ENCODE results near the gene POLD1. TPM values are rescaled to one million over a fixed set of nuclear protein-coding genes. Genes with fewer than 3 reads are reported as not detected.

The POLD1 gene
- total RNA-seq, 2 donors from 2014 or later = 12.8 to 39.5 TPM

DNA sequence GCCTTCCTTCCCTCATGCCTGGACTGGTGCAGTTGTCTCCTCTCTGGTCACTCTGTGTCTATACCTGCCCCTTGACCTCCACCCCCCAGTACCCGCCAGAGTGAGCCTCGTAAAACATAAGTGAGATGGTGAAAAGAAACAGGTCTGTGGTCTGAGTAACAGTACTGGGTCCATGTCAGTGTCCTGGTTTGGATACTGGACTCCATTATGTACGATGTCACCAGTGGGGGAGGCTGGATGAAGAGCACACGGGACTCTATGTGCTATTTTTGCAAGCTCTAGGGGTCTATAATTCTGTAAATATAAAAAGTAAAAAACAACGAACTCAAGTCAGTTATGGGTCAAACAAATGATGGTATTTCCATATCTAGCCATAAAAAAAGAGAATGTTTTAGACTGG is 62.9 kb downstream of the POLD1 start:
- TF ChIP-seq CTCF (IDR thresholded peaks at IDR 0.05) = no peak
- no peaks in the 10 kb centered on the region for H3K36me3 ChIP-seq
- no peak for DNase-seq (ENCODE audit: low spot score)
- H3K27me3 ChIP-seq (replicated peaks; ENCODE audit: insufficient read depth) = no peaks in the 10 kb centered on the region
- no peak overlapping the region for H3K27ac ChIP-seq
- H3K4me3 ChIP-seq = no peak overlapping the region
- ATAC-seq (ENCODE audit: insufficient number of reproducible peaks, low FRiP score, low read depth) = no peak
- H3K9me3 ChIP-seq = no peaks in the 10 kb centered on the region
- H3K4me1 ChIP-seq (ENCODE audit: control insufficient read depth in 1 of 2, low read depth in 2 of 2) = no peaks in the 10 kb centered on the region

- Histone ChIP-seq H3K27ac (no peak overlapping the region), H3K27me3 (replicated peaks; ENCODE audit: insufficient read depth) (no peaks in the 10 kb centered on the region), H3K4me3 (no peak overlapping the region), H3K36me3 (no peaks in the 10 kb centered on the region), H3K4me1 (ENCODE audit: control insufficient read depth in 1 of 2, low read depth in 2 of 2) (no peaks in the 10 kb centered on the region), H3K9me3 (no peaks in the 10 kb centered on the region)
- ATAC-seq (ENCODE audit: insufficient number of reproducible peaks, low FRiP score, low read depth) (no peak), DNase-seq (ENCODE audit: low spot score) (no peak)
- no peak for TF ChIP-seq CTCF (IDR thresholded peaks at IDR 0.05)
These were observed 63.6 kb downstream of the POLD1 start for GRCh38 chr19:50447750-50448149.

- Histone ChIP-seq H3K9me3 (no peaks in the 10 kb centered on the region), H3K27me3 (replicated peaks; ENCODE audit: insufficient read depth) (no peaks in the 10 kb centered on the region), H3K4me1 (ENCODE audit: control insufficient read depth in 1 of 2, low read depth in 2 of 2) (no peaks in the 10 kb centered on the region), H3K4me3 (no peak overlapping the region), H3K36me3 (no peaks in the 10 kb centered on the region), H3K27ac (no peak overlapping the region)
- TF ChIP-seq CTCF (IDR thresholded peaks at IDR 0.05) = no peak
- ATAC-seq (ENCODE audit: insufficient number of reproducible peaks, low FRiP score, low read depth) (no peak), DNase-seq (ENCODE audit: low spot score) (no peak)
These were observed 65.2 kb downstream of the POLD1 start for GRCh38 chr19:50449236-50449899.

GRCh38 chr19:50450369-50451222 is 66.4 kb downstream of the POLD1 start:
- H3K4me3 ChIP-seq = no peak overlapping the region
- no peak overlapping the region for H3K27ac ChIP-seq
- DNase-seq (ENCODE audit: low spot score) = no peak
- H3K36me3 ChIP-seq = no peaks in the 10 kb centered on the region
- H3K27me3 ChIP-seq (replicated peaks; ENCODE audit: insufficient read depth) = no peaks in the 10 kb centered on the region
- H3K4me1 ChIP-seq (ENCODE audit: control insufficient read depth in 1 of 2, low read depth in 2 of 2) = no peaks in the 10 kb centered on the region
- no peak for ATAC-seq (ENCODE audit: insufficient number of reproducible peaks, low FRiP score, low read depth)
- no peak for TF ChIP-seq CTCF (IDR thresholded peaks at IDR 0.05)
- H3K9me3 ChIP-seq = no peaks in the 10 kb centered on the region

GRCh38 chr19:50451223-50451534 is 67.0 kb downstream of the POLD1 start:
- no peak for TF ChIP-seq CTCF (IDR thresholded peaks at IDR 0.05)
- Histone ChIP-seq H3K9me3 (no peaks in the 10 kb centered on the region), H3K4me3 (no peak overlapping the region), H3K27me3 (replicated peaks; ENCODE audit: insufficient read depth) (no peaks in the 10 kb centered on the region), H3K4me1 (ENCODE audit: control insufficient read depth in 1 of 2, low read depth in 2 of 2) (no peaks in the 10 kb centered on the region), H3K27ac (no peak overlapping the region), H3K36me3 (no peaks in the 10 kb centered on the region)
- DNase-seq (ENCODE audit: low spot score) (no peak), ATAC-seq (ENCODE audit: insufficient number of reproducible peaks, low FRiP score, low read depth) (no peak)

All from thoracic aorta (tissue), 2 donors.